ENCODE data around the gene AIPL1.
"Not testable (repeated sequence)": the region's sequence is repeated elsewhere in the genome, so short reads cannot be mapped to it uniquely, and the experiment has no call there.

AIPL1 gene

GRCh38 chr17:6435051-6435450 is at the start of gene AIPL1:
AIPL1 (minus strand) TSS chr17:6435121; CDS start chr17:6435104, 17 bp downstream.
- no peak for DNase-seq

GRCh38 chr17:6483507-6483906 is 48.6 kb upstream of the AIPL1 start:
- no peak for DNase-seq

GRCh38 chr17:6482796-6483195 is 47.9 kb upstream of the AIPL1 start:
- not testable (repeated sequence) for DNase-seq

GRCh38 chr17:6482105-6482455 is 47.2 kb upstream of the AIPL1 start:
- DNase-seq, result no peak

- no peak for DNase-seq
These were observed 45.4 kb upstream of the AIPL1 start for GRCh38 chr17:6480303-6480675.

GRCh38 chr17:6479622-6480302 is 44.8 kb upstream of the AIPL1 start:
- DNase-seq, result no peak

GRCh38 chr17:6478486-6478885 is 43.6 kb upstream of the AIPL1 start:
- DNase-seq, result no peak

- DNase-seq, result no peak
These were observed 43.0 kb upstream of the AIPL1 start for GRCh38 chr17:6477831-6478383.

- no peak for DNase-seq
These were observed 41.9 kb upstream of the AIPL1 start for GRCh38 chr17:6476810-6477179.

- DNase-seq, result no peak
These were observed 41.3 kb upstream of the AIPL1 start for GRCh38 chr17:6476076-6476809.

GRCh38 chr17:6475411-6475810 is 40.5 kb upstream of the AIPL1 start:
- DNase-seq, result no peak

- DNase-seq, result no peak
These were observed 40.0 kb upstream of the AIPL1 start for GRCh38 chr17:6474906-6475305.

GRCh38 chr17:6474376-6474775 is 39.5 kb upstream of the AIPL1 start:
- no peak for DNase-seq

- DNase-seq, result peak; percentile 64
These were observed 38.3 kb upstream of the AIPL1 start for GRCh38 chr17:6473128-6473767.

- DNase-seq, result no peak
These were observed 37.6 kb upstream of the AIPL1 start for GRCh38 chr17:6472517-6472916.

- no peak for DNase-seq
These were observed 36.9 kb upstream of the AIPL1 start for GRCh38 chr17:6471531-6472465.

GRCh38 chr17:6470751-6471521 is 36.0 kb upstream of the AIPL1 start:
- DNase-seq, result no peak

GRCh38 chr17:6470146-6470718 is 35.3 kb upstream of the AIPL1 start:
- no peak for DNase-seq

GRCh38 chr17:6468051-6468790 is 33.3 kb upstream of the AIPL1 start:
- DNase-seq, result no peak

- DNase-seq, result no peak
These were observed 32.6 kb upstream of the AIPL1 start for GRCh38 chr17:6467567-6467966.
